RCC 7860 (cell line): Measurements from ENCODE around the gene SLC6A17.

Source experiments
- DNase-seq: peaks from one replicate; pipeline ENCODE4 v3.0.0-alpha.2; 2015; ENCODE audit warnings: low spot score
- FAIRE-seq: peaks from 2 replicates; lab custom pipeline; 2012; peaks lifted over from hg19 to GRCh38; lab: Jason Lieb, UNC

Gene SLC6A17

GRCh38 chr1:110215621-110216515 is 65.6 kb downstream of the SLC6A17 start:
- FAIRE-seq (no peak), DNase-seq (no peak)

GRCh38 chr1:110216844-110217444 is 66.7 kb downstream of the SLC6A17 start:
- FAIRE-seq (no peak), DNase-seq (no peak)

- DNase-seq = no peak
- no peak for FAIRE-seq
Observed at GRCh38 chr1:110218137-110218536, 67.8 kb downstream of the SLC6A17 start.

- FAIRE-seq = no peak
- no peak for DNase-seq
Observed at GRCh38 chr1:110218739-110219138, 68.4 kb downstream of the SLC6A17 start.

- DNase-seq (no peak), FAIRE-seq (no peak)
Observed at GRCh38 chr1:110220324-110220723, 70.0 kb downstream of the SLC6A17 start.

GRCh38 chr1:110221119-110221518 is 70.8 kb downstream of the SLC6A17 start:
- FAIRE-seq (no peak), DNase-seq (no peak)

GRCh38 chr1:110223127-110223526 is 72.8 kb downstream of the SLC6A17 start:
- DNase-seq (no peak), FAIRE-seq (no peak)

GRCh38 chr1:110223581-110223980 is 73.3 kb downstream of the SLC6A17 start:
- FAIRE-seq = no peak

GRCh38 chr1:110224240-110224995 is 74.1 kb downstream of the SLC6A17 start:
- DNase-seq (no peak), FAIRE-seq (no peak)

More at GRCh38 chr1:110223581-110223980, 73.3 kb downstream of the SLC6A17 start:
- no peak for DNase-seq

- FAIRE-seq = no peak
- DNase-seq = no peak
Observed at GRCh38 chr1:110225212-110225611, 74.9 kb downstream of the SLC6A17 start.

- FAIRE-seq = no peak
Observed at GRCh38 chr1:110225756-110226404, 75.6 kb downstream of the SLC6A17 start.

GRCh38 chr1:110227774-110228173 is 77.5 kb downstream of the SLC6A17 start:
- FAIRE-seq = no peak

More at GRCh38 chr1:110225756-110226404, 75.6 kb downstream of the SLC6A17 start:
- no peak for DNase-seq

GRCh38 chr1:110228381-110228780 is 78.1 kb downstream of the SLC6A17 start:
- FAIRE-seq (no peak), DNase-seq (no peak)

More at GRCh38 chr1:110227774-110228173, 77.5 kb downstream of the SLC6A17 start:
- DNase-seq = no peak

- DNase-seq = no peak
Observed at GRCh38 chr1:110228869-110229268, 78.6 kb downstream of the SLC6A17 start.

GRCh38 chr1:110229348-110230001 is 79.2 kb downstream of the SLC6A17 start:
- DNase-seq = no peak
- FAIRE-seq = no peak

More at GRCh38 chr1:110228869-110229268, 78.6 kb downstream of the SLC6A17 start:
- no peak for FAIRE-seq

GRCh38 chr1:110230381-110231199 is 80.3 kb downstream of the SLC6A17 start:
- no peak for FAIRE-seq

GRCh38 chr1:110233861-110234260 is 83.6 kb downstream of the SLC6A17 start:
- no peak for FAIRE-seq
- no peak for DNase-seq

More at GRCh38 chr1:110230381-110231199, 80.3 kb downstream of the SLC6A17 start:
- no peak for DNase-seq

- FAIRE-seq (no peak), DNase-seq (no peak)
Observed at GRCh38 chr1:110234691-110235090, 84.4 kb downstream of the SLC6A17 start.

GRCh38 chr1:110235181-110235833 is 85.0 kb downstream of the SLC6A17 start:
- FAIRE-seq = no peak
- DNase-seq = no peak
